ENCODE results near the gene RIOK2.

GRCh38 chr5:97194366-97194765, 11.3 kb upstream of the RIOK2 start:
- TF ChIP-seq, protein P1, sequence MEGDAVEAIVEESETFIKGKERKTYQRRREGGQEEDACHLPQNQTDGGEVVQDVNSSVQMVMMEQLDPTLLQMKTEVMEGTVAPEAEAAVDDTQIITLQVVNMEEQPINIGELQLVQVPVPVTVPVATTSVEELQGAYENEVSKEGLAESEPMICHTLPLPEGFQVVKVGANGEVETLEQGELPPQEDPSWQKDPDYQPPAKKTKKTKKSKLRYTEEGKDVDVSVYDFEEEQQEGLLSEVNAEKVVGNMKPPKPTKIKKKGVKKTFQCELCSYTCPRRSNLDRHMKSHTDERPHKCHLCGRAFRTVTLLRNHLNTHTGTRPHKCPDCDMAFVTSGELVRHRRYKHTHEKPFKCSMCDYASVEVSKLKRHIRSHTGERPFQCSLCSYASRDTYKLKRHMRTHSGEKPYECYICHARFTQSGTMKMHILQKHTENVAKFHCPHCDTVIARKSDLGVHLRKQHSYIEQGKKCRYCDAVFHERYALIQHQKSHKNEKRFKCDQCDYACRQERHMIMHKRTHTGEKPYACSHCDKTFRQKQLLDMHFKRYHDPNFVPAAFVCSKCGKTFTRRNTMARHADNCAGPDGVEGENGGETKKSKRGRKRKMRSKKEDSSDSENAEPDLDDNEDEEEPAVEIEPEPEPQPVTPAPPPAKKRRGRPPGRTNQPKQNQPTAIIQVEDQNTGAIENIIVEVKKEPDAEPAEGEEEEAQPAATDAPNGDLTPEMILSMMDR (IDR thresholded peaks at IDR 0.05; ENCODE audit: control extremely low read depth in 1 of 3, insufficient read depth in 1 of 3, low read depth in 1 of 3, low read length in 3 of 3) = no peak
- TF ChIP-seq, protein P2, sequence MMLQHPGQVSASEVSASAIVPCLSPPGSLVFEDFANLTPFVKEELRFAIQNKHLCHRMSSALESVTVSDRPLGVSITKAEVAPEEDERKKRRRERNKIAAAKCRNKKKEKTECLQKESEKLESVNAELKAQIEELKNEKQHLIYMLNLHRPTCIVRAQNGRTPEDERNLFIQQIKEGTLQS (IDR thresholded peaks at IDR 0.05; ENCODE audit: insufficient read depth, low read depth, low read length) = no peak
- no peak for TF ChIP-seq JUN (IDR thresholded peaks at IDR 0.05; ENCODE audit: low read depth, low read length)
- no peak for TF ChIP-seq GTF2F1 (IDR thresholded peaks at IDR 0.05; ENCODE audit: borderline replicate concordance, low read depth, low read length)
- TF ChIP-seq ZNF274 (IDR thresholded peaks at IDR 0.05; ENCODE audit: borderline replicate concordance, extremely low read depth, low read length) = no peak
- no peak for TF ChIP-seq BRCA1 (IDR thresholded peaks at IDR 0.05; ENCODE audit: low read depth, low read length)
- TF ChIP-seq JUND (IDR thresholded peaks at IDR 0.05; ENCODE audit: low read length) = no peak
- no peak for TF ChIP-seq POLR2A (IDR thresholded peaks at IDR 0.05; ENCODE audit: control extremely low read depth in 1 of 2, low read depth in 2 of 2, low read length in 2 of 2)
- TF ChIP-seq EGR1 (IDR thresholded peaks at IDR 0.05; ENCODE audit: borderline replicate concordance, low read depth, low read length) = no peak
- no peak for TF ChIP-seq SIX5 (IDR thresholded peaks at IDR 0.05; ENCODE audit: low read depth, low read length)
- no peak for TF ChIP-seq POLR2AphosphoS5 (IDR thresholded peaks at IDR 0.05; ENCODE audit: low read depth, low read length)
- TF ChIP-seq EP300 (IDR thresholded peaks at IDR 0.05; ENCODE audit: borderline replicate concordance in 1 of 2, low read depth in 2 of 2, low read length in 2 of 2) = no peak
- TF ChIP-seq RNF2 (IDR thresholded peaks at IDR 0.05; ENCODE audit: borderline replicate concordance, low read depth, low read length, missing control alignments, poor library complexity, severe bottlenecking) = no peak
- no peak for TF ChIP-seq SP1 (IDR thresholded peaks at IDR 0.05; ENCODE audit: low read depth, low read length)
